ENCODE data around the gene ACACA.

ACACA gene

GRCh38 chr17:37247825-37248224, 158.8 kb downstream of the ACACA start:
- no peak for DNase-seq (ENCODE audit: insufficient read length, low spot score)
- TF ChIP-seq POLR2AphosphoS5 (IDR thresholded peaks at IDR 0.05; ENCODE audit: low read depth, low read length) (no peak), SPI1 (IDR thresholded peaks at IDR 0.05; ENCODE audit: low read depth, low read length) (peak; percentile 89)
- no peak for FAIRE-seq

GRCh38 chr17:37246085-37246484, 160.6 kb downstream of the ACACA start:
- no peak for FAIRE-seq
- TF ChIP-seq POLR2A (IDR thresholded peaks at IDR 0.05; ENCODE audit: low read depth, low read length), result no peak
- no peak for TF ChIP-seq POLR2AphosphoS5 (IDR thresholded peaks at IDR 0.05; ENCODE audit: low read depth, low read length)
- TF ChIP-seq TAF1 (IDR thresholded peaks at IDR 0.05; ENCODE audit: low read depth, low read length), result no peak
- no peak for TF ChIP-seq SPI1 (IDR thresholded peaks at IDR 0.05; ENCODE audit: low read depth, low read length)
- TF ChIP-seq PAX5 (IDR thresholded peaks at IDR 0.05; ENCODE audit: insufficient read depth, low read length, severe bottlenecking), result no peak
- no peak for TF ChIP-seq POU2F2 (IDR thresholded peaks at IDR 0.05; ENCODE audit: low read depth, low read length)
- DNase-seq (ENCODE audit: insufficient read length, low spot score), result no peak

DNA sequence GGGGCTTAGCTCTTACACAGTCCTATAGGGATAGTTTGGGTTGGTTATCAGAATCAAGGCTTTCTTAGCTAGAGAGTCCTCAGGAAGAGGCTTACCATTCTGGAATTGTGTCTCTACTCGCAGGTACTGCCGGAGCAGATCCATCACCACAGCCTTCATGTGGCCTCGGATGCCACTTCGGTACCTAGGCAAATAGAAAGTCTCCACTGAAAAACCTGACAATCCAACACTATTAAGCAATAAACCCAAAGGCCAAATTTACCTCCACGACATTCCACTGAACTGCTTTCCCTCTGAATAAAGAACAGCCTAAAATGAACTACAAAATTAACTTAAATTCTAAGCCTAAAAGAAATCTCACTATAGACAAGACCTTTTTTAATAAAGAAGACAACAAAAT, 166.3 kb downstream of the ACACA start:
- TF ChIP-seq PAX5 (IDR thresholded peaks at IDR 0.05; ENCODE audit: insufficient read depth, low read length, severe bottlenecking), result no peak
- TF ChIP-seq SPI1 (IDR thresholded peaks at IDR 0.05; ENCODE audit: low read depth, low read length), result no peak
- no peak for TF ChIP-seq TAF1 (IDR thresholded peaks at IDR 0.05; ENCODE audit: low read depth, low read length)
- no peak for TF ChIP-seq POLR2AphosphoS5 (IDR thresholded peaks at IDR 0.05; ENCODE audit: low read depth, low read length)
- TF ChIP-seq POLR2A (IDR thresholded peaks at IDR 0.05; ENCODE audit: low read depth, low read length), result no peak
- no peak for TF ChIP-seq POU2F2 (IDR thresholded peaks at IDR 0.05; ENCODE audit: low read depth, low read length)
- DNase-seq (ENCODE audit: insufficient read length, low spot score) (no peak), FAIRE-seq (no peak)

DNA sequence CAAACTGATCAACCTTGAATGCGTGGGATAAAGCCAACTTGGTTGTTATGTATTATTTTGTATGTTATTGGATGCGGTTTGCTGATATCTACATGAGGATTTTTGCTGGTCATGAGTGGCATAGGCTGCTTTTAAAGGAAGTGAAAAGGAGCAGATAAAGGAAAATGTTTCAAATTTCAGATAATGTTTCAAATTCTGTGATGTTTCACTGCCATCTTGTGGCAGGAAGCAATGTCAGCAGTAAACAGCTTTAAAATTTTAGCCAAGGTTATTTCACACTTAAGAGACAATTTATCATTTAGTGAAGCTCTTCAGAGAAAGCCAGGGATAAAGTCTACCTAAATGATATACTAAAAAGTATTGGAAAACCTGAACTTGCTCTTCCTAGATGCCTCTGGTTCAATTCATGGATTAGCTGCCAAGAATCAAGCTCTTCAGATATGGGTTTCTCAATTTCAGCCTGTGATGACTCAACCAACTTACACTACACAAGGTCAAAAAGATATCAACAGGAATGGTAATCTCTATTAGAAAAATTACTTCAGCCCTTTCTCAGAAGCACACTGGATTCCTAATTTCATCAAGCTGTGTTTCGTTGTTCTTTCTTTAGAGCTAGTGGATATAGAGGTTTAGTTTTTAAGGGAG, 166.8 kb downstream of the ACACA start:
- DNase-seq (ENCODE audit: insufficient read length, low spot score), result no peak
- no peak for FAIRE-seq
- no peak for TF ChIP-seq POLR2A (IDR thresholded peaks at IDR 0.05; ENCODE audit: low read depth, low read length)
- TF ChIP-seq POLR2AphosphoS5 (IDR thresholded peaks at IDR 0.05; ENCODE audit: low read depth, low read length), result no peak
- no peak for TF ChIP-seq PAX5 (IDR thresholded peaks at IDR 0.05; ENCODE audit: insufficient read depth, low read length, severe bottlenecking)
- no peak for TF ChIP-seq POU2F2 (IDR thresholded peaks at IDR 0.05; ENCODE audit: low read depth, low read length)

GRCh38 chr17:37234106-37234505, 172.5 kb downstream of the ACACA start:
- TF ChIP-seq POLR2A (IDR thresholded peaks at IDR 0.05; ENCODE audit: low read depth, low read length) (no peak), PAX5 (IDR thresholded peaks at IDR 0.05; ENCODE audit: insufficient read depth, low read length, severe bottlenecking) (no peak), POU2F2 (IDR thresholded peaks at IDR 0.05; ENCODE audit: low read depth, low read length) (no peak), SPI1 (IDR thresholded peaks at IDR 0.05; ENCODE audit: low read depth, low read length) (no peak), TAF1 (IDR thresholded peaks at IDR 0.05; ENCODE audit: low read depth, low read length) (no peak), POLR2AphosphoS5 (IDR thresholded peaks at IDR 0.05; ENCODE audit: low read depth, low read length) (no peak)
- DNase-seq (ENCODE audit: insufficient read length, low spot score), result no peak
- no peak for FAIRE-seq

DNA sequence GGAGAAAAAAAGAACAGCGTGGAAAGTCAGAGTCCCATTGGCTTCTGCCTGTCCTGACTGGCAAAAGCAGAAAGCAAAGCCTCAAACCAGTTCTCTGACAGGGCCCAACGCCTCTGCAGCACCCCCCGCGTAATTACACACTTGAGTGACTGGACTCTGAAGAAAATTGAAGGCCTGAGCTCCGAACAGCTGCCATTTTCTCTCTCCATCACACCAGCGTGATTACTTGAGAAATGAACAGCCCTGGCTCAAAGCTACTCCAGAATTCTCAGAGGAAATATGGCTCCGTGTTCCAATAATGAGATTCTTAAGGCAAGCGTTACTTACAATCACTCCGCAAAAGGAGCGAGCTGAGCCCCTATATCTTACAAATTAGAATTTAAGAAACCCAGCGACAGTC, 173.6 kb downstream of the ACACA start:
- FAIRE-seq (no peak), DNase-seq (ENCODE audit: insufficient read length, low spot score) (no peak)
- TF ChIP-seq POLR2AphosphoS5 (IDR thresholded peaks at IDR 0.05; ENCODE audit: low read depth, low read length) (no peak), SPI1 (IDR thresholded peaks at IDR 0.05; ENCODE audit: low read depth, low read length) (no peak), POLR2A (IDR thresholded peaks at IDR 0.05; ENCODE audit: low read depth, low read length) (no peak), TAF1 (IDR thresholded peaks at IDR 0.05; ENCODE audit: low read depth, low read length) (no peak), POU2F2 (IDR thresholded peaks at IDR 0.05; ENCODE audit: low read depth, low read length) (no peak), PAX5 (IDR thresholded peaks at IDR 0.05; ENCODE audit: insufficient read depth, low read length, severe bottlenecking) (no peak)

DNA sequence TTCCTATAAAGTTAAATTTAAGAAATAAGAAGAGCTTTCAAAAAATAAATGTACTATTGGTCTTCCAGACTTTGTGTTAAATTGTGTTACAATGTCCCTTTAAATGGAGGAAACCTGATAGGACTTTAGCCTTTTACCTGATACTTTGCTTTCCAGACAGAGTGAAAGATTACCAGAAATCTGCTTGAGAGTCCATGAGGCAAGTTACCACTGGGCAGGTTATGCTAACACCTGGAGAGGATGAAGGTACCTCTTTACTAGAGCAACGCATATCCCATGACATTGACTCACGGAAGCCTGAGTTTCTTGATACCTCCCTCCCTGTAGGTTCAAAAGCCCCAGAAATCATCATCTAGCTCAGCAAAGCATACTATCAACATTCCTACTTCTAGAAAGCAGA, 174.7 kb downstream of the ACACA start:
- no peak for TF ChIP-seq POU2F2 (IDR thresholded peaks at IDR 0.05; ENCODE audit: low read depth, low read length)
- TF ChIP-seq POLR2A (IDR thresholded peaks at IDR 0.05; ENCODE audit: low read depth, low read length), result no peak
- TF ChIP-seq PAX5 (IDR thresholded peaks at IDR 0.05; ENCODE audit: insufficient read depth, low read length, severe bottlenecking), result no peak
- TF ChIP-seq TAF1 (IDR thresholded peaks at IDR 0.05; ENCODE audit: low read depth, low read length), result no peak
- FAIRE-seq, result no peak
- no peak for DNase-seq (ENCODE audit: insufficient read length, low spot score)

DNA sequence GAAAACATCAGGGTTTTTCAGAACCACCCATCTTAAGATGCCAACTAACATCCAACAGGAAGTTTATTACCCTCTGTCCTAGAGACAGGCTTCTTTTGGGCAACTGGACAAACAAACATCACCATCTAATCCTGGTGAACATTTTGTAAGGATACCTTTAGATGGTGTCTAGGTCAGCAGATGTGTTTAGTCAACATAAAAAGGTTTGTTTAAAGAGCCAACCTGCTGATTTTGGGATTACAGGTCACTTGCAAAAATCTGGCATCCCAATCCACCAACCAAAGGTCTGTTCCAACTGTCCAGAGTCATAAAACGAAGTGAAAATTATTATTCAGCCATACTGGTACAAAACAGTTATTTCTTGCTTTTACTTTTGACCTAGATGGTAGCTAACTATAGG, 176.0 kb downstream of the ACACA start:
- no peak for TF ChIP-seq POLR2AphosphoS5 (IDR thresholded peaks at IDR 0.05; ENCODE audit: low read depth, low read length)
- TF ChIP-seq TAF1 (IDR thresholded peaks at IDR 0.05; ENCODE audit: low read depth, low read length), result no peak
- TF ChIP-seq SPI1 (IDR thresholded peaks at IDR 0.05; ENCODE audit: low read depth, low read length), result no peak
- TF ChIP-seq PAX5 (IDR thresholded peaks at IDR 0.05; ENCODE audit: insufficient read depth, low read length, severe bottlenecking), result no peak
- no peak for TF ChIP-seq POLR2A (IDR thresholded peaks at IDR 0.05; ENCODE audit: low read depth, low read length)
- no peak for TF ChIP-seq POU2F2 (IDR thresholded peaks at IDR 0.05; ENCODE audit: low read depth, low read length)
- FAIRE-seq (no peak), DNase-seq (ENCODE audit: insufficient read length, low spot score) (no peak)

DNA sequence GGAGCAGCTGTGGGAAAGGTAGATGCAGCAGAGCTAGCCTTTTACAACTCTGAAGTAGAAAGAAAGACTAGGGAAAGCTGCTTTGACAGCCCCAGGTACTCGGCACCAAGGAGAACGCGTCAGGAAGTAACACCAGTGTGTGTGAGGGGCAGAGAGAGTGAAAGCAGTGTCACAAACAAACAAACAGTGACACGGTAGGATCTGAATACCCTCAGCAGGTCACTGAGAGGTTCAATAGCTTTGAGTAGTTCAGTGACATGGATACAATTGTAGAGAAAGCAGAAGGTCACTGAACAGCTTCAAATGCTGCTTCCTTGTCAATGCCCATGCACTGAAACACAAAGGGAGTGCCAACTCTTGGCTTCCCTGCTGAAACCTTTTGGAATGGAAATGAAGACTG, 181.2 kb downstream of the ACACA start:
- DNase-seq (ENCODE audit: insufficient read length, low spot score), result no peak
- no peak for TF ChIP-seq POLR2AphosphoS5 (IDR thresholded peaks at IDR 0.05; ENCODE audit: low read depth, low read length)
- no peak for FAIRE-seq

DNA sequence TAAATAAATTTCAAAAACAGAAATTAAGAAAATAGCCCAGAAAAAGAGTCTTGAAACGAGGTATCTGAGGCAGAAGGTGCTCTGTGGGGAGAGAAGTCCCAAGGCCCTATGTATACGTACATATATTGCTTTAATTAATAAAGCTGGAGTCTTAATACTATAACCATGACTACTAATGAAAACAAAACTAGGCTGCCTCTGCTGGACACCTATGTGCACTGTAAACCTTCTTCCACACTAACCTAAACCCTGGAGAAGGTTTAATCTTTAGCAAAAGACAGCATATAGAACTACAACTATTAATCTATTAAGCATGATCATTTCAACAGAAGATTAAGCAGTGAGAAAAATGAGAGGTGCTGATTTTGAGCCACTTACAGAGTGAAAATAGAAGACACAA, 184.8 kb downstream of the ACACA start:
- DNase-seq (ENCODE audit: insufficient read length, low spot score) (no peak), FAIRE-seq (no peak)
- no peak for TF ChIP-seq TAF1 (IDR thresholded peaks at IDR 0.05; ENCODE audit: low read depth, low read length)
- no peak for TF ChIP-seq SPI1 (IDR thresholded peaks at IDR 0.05; ENCODE audit: low read depth, low read length)
- no peak for TF ChIP-seq PAX5 (IDR thresholded peaks at IDR 0.05; ENCODE audit: insufficient read depth, low read length, severe bottlenecking)
- TF ChIP-seq POLR2A (IDR thresholded peaks at IDR 0.05; ENCODE audit: low read depth, low read length), result no peak
- no peak for TF ChIP-seq POU2F2 (IDR thresholded peaks at IDR 0.05; ENCODE audit: low read depth, low read length)
- no peak for TF ChIP-seq POLR2AphosphoS5 (IDR thresholded peaks at IDR 0.05; ENCODE audit: low read depth, low read length)

Measured in GM12891 (cell line).